GM21529 (cell line): ENCODE data around the gene DNER.
"Not testable (repeated sequence)": the region's sequence is repeated elsewhere in the genome, so short reads cannot be mapped to it uniquely, and the experiment has no call there.

Experiments used
- ATAC-seq: cut with Tn5 transposase; IDR thresholded peaks from one replicate; pipeline ENCODE4 v1.9.1; 2021; ENCODE audit not compliant: unreplicated experiment

The DNER gene

GRCh38 chr2:229348128-229348527, 366.2 kb downstream of the DNER start:
- ATAC-seq = no peak

GRCh38 chr2:229346816-229347540, 367.4 kb downstream of the DNER start:
- ATAC-seq = no peak

GRCh38 chr2:229344955-229345354, 369.4 kb downstream of the DNER start:
- no peak for ATAC-seq

GRCh38 chr2:229344151-229344551, 370.2 kb downstream of the DNER start:
- no peak for ATAC-seq

- ATAC-seq = no peak
Observed at GRCh38 chr2:229343661-229344060, 370.7 kb downstream of the DNER start.

GRCh38 chr2:229342376-229342775, 372.0 kb downstream of the DNER start:
- no peak for ATAC-seq

GRCh38 chr2:229340086-229340760, 374.1 kb downstream of the DNER start:
- no peak for ATAC-seq

GRCh38 chr2:229339618-229340017, 374.7 kb downstream of the DNER start:
- no peak for ATAC-seq

- ATAC-seq = not testable (repeated sequence)
Observed at GRCh38 chr2:229339171-229339570, 375.2 kb downstream of the DNER start.

GRCh38 chr2:229335877-229336346, 378.4 kb downstream of the DNER start:
- no peak for ATAC-seq

GRCh38 chr2:229335330-229335729, 379.0 kb downstream of the DNER start:
- ATAC-seq = no peak

- ATAC-seq = no peak
Observed at GRCh38 chr2:229330952-229331351, 383.4 kb downstream of the DNER start.

- ATAC-seq = no peak
Observed at GRCh38 chr2:229319558-229319957, 394.8 kb downstream of the DNER start.

GRCh38 chr2:229314117-229314516, 400.2 kb downstream of the DNER start:
- no peak for ATAC-seq

- no peak for ATAC-seq
Observed at GRCh38 chr2:229313591-229313990, 400.8 kb downstream of the DNER start.
